Measurements from ENCODE around the gene SHLD3.

SHLD3 gene

GRCh38 chr5:65624025-65624570 is 729 bp upstream of the SHLD3 start, which contains the start of gene TRIM23:
Gene TRIM23, minus strand, starts transcription at chr5:65624333. Its CDS starts 59 bp downstream, at chr5:65624274.
- Histone ChIP-seq H3K27ac (ENCODE audit: extremely low read depth, low read depth, low read length) (peak within 1 kb of the TSS; percentile 50), H3K4me3 (ENCODE audit: low read depth, low read length) (peak within 1 kb of the TSS; percentile 98), H3K4me1 (ENCODE audit: control insufficient read depth, insufficient read depth, low read length) (peaks cover 2% of the 10 kb centered on the region; the same call in 1 of the 2 replicates), H3K9me3 (ENCODE audit: control insufficient read depth, insufficient read depth, low read depth, low read length) (no peaks in the 10 kb centered on the region), H3K36me3 (ENCODE audit: control insufficient read depth in 2 of 2, insufficient read depth in 1 of 2, low read length in 2 of 2) (peaks cover 0 to under 1% of the 10 kb centered on the region in 2 experiments; a peak in 2 of 3 replicates)
- ChIA-PET POLR2A (interaction anchor here (0.6 to 1.2 kb wide), 6 partner anchors 13 to 99 kb away, joined by 3 to 7 read pairs (median 3); partner anchors contain the start of genes CENPK and PPWD1), CTCF (interaction anchor here (1.3 kb wide), 1 partner anchor 39 kb away, joined by 4 read pairs; no protein-coding TSS in a partner anchor)
- TF ChIP-seq ZNF664 (tag by site-specific recombination; IDR thresholded peaks at IDR 0.05) (no peak), WT1 (tag by site-specific recombination; IDR thresholded peaks at IDR 0.05) (peak; percentile 42), SP3 (tag by site-specific recombination; IDR thresholded peaks at IDR 0.05) (peak; percentile 58; the same call in 1 of the 2 replicates), YY1 (tag by site-specific recombination; IDR thresholded peaks at IDR 0.05) (peak; percentile 29; the same call in 1 of the 2 replicates), ZFP3 (tag by site-specific recombination; IDR thresholded peaks at IDR 0.05; ENCODE audit: low read depth) (0 out of 2 replicates have a peak, but pooled peaks have one; percentile 42), ZNF510 (tag by site-specific recombination; IDR thresholded peaks at IDR 0.05; ENCODE audit: insufficient replicate concordance) (no peak), ZBTB11 (tag by site-specific recombination; conservative IDR thresholded peaks at IDR 0.05; ENCODE audit: low read depth) (no peak), ZNF501 (tag by site-specific recombination; IDR thresholded peaks at IDR 0.05) (peak; percentile 49), ZNF221 (tag by site-specific recombination; IDR thresholded peaks at IDR 0.05; ENCODE audit: borderline replicate concordance) (no peak), ZFP37 (tag by site-specific recombination; IDR thresholded peaks at IDR 0.05) (peak; percentile 72; the same call in 1 of the 2 replicates), ZNF280C (tag by site-specific recombination; IDR thresholded peaks at IDR 0.05) (no peak), ZXDB (tag by site-specific recombination; IDR thresholded peaks at IDR 0.05) (peak; percentile 14), ZNF24 (tag by site-specific recombination; IDR thresholded peaks at IDR 0.05) (0 out of 2 replicates have a peak, but pooled peaks have one; percentile 18), ZNF335 (tag by site-specific recombination; conservative IDR thresholded peaks at IDR 0.05) (peak; percentile 89), ZEB2 (tag by site-specific recombination; IDR thresholded peaks at IDR 0.05) (0 out of 2 replicates have a peak, but pooled peaks have one; percentile 18), ZBTB20 (tag by site-specific recombination; IDR thresholded peaks at IDR 0.05) (peak; percentile 64; the same call in 1 of the 2 replicates), ZNF544 (tag by site-specific recombination; IDR thresholded peaks at IDR 0.05) (no peak), KLF8 (tag by site-specific recombination; IDR thresholded peaks at IDR 0.05) (no peak; the same call in 1 of the 2 replicates), ZNF600 (tag by site-specific recombination; IDR thresholded peaks at IDR 0.05) (0 out of 2 replicates have a peak, but pooled peaks have one; percentile 38), ZNF214 (tag by site-specific recombination; IDR thresholded peaks at IDR 0.05; ENCODE audit: borderline replicate concordance) (no peak), ZFP69B (tag by site-specific recombination; IDR thresholded peaks at IDR 0.05) (peak; percentile 47; the same call in 1 of the 2 replicates), ZNF341 (tag by site-specific recombination; IDR thresholded peaks at IDR 0.05; ENCODE audit: low read depth) (peak; percentile 100), ZNF560 (tag by site-specific recombination; IDR thresholded peaks at IDR 0.05; ENCODE audit: borderline replicate concordance) (no peak), SP7 (tag by site-specific recombination; IDR thresholded peaks at IDR 0.05) (peak; percentile 33), ZBTB17 (tag by site-specific recombination; IDR thresholded peaks at IDR 0.05) (peak; percentile 54), ZNF791 (tag by site-specific recombination; IDR thresholded peaks at IDR 0.05) (no peak), ZNF488 (tag by site-specific recombination; IDR thresholded peaks at IDR 0.05) (no peak), ZNF513 (tag by site-specific recombination; IDR thresholded peaks at IDR 0.05) (0 out of 2 replicates have a peak, but pooled peaks have one; percentile 5), ZBTB8A (tag by site-specific recombination; IDR thresholded peaks at IDR 0.05) (peak; percentile 56)

Measured in HEK293 (cell line).